ELR (cell line): Measurements from ENCODE around the gene CUBN.

Experiments
- DNase-seq: peaks from one replicate; pipeline ENCODE4 v3.0.0-alpha.2; 2015; ENCODE audit warnings: low read depth

CUBN gene

GRCh38 chr10:17073725-17074540 lies 55.7 kb downstream of the CUBN start:
- DNase-seq = no peak

GRCh38 chr10:17068953-17069352 lies 60.7 kb downstream of the CUBN start:
- DNase-seq = peak; percentile 10

GRCh38 chr10:17067376-17068264 lies 62.0 kb downstream of the CUBN start:
- peak; percentile 60 for DNase-seq

GRCh38 chr10:17066807-17067206 lies 62.8 kb downstream of the CUBN start:
- no peak for DNase-seq

GRCh38 chr10:17066000-17066399 lies 63.6 kb downstream of the CUBN start:
- DNase-seq = no peak

GRCh38 chr10:17065273-17065672 lies 64.3 kb downstream of the CUBN start:
- no peak for DNase-seq

- DNase-seq = no peak
Observed at GRCh38 chr10:17064435-17064834, 65.2 kb downstream of the CUBN start.

GRCh38 chr10:17062955-17063484 lies 66.6 kb downstream of the CUBN start:
- DNase-seq = peak; percentile 98

- peak; percentile 94 for DNase-seq
Observed at GRCh38 chr10:17062493-17062892, 67.1 kb downstream of the CUBN start.

GRCh38 chr10:17062009-17062408 lies 67.6 kb downstream of the CUBN start:
- peak; percentile 91 for DNase-seq

GRCh38 chr10:17061418-17061817 lies 68.2 kb downstream of the CUBN start:
- DNase-seq = peak; percentile 53

GRCh38 chr10:17060289-17060688 lies 69.3 kb downstream of the CUBN start:
- DNase-seq = no peak

- DNase-seq = peak; percentile 86
Observed at GRCh38 chr10:17059197-17059688, 70.4 kb downstream of the CUBN start.

GRCh38 chr10:17058093-17058492 lies 71.5 kb downstream of the CUBN start:
- no peak for DNase-seq

- DNase-seq = peak; percentile 78
Observed at GRCh38 chr10:17056781-17057428, 72.7 kb downstream of the CUBN start.

- DNase-seq = no peak
Observed at GRCh38 chr10:17053513-17053912, 76.1 kb downstream of the CUBN start.

- DNase-seq = no peak
Observed at GRCh38 chr10:17053061-17053460, 76.5 kb downstream of the CUBN start.

GRCh38 chr10:17051851-17052250 lies 77.8 kb downstream of the CUBN start:
- no peak for DNase-seq

GRCh38 chr10:17049195-17049594 lies 80.4 kb downstream of the CUBN start:
- DNase-seq = no peak

- DNase-seq = no peak
Observed at GRCh38 chr10:17047908-17048307, 81.7 kb downstream of the CUBN start.

- no peak for DNase-seq
Observed at GRCh38 chr10:17046989-17047388, 82.6 kb downstream of the CUBN start.

- no peak for DNase-seq
Observed at GRCh38 chr10:17043586-17043985, 86.0 kb downstream of the CUBN start.
